ENCODE data around the gene ABCF2.

The ABCF2 gene

DNA sequence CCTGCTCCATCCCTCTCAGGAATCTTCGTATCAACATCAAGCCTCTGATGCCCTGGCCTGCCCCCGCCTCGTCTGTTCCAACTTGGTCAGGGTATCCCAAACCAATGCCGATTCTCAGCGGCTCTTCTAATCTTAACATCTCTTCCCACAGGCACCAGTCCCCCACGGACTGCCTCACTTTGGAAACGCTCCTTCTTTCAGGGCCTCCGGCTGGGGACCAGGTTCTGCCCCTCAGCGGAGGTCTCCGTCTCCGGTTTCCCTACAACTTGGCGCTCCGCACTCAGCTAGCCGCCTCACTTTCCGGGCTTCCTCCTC, 488 bp downstream of the ABCF2 start:
- DNase-seq (ENCODE audit: low read depth in 1 of 2, low spot score in 1 of 2), result no peak

DNA sequence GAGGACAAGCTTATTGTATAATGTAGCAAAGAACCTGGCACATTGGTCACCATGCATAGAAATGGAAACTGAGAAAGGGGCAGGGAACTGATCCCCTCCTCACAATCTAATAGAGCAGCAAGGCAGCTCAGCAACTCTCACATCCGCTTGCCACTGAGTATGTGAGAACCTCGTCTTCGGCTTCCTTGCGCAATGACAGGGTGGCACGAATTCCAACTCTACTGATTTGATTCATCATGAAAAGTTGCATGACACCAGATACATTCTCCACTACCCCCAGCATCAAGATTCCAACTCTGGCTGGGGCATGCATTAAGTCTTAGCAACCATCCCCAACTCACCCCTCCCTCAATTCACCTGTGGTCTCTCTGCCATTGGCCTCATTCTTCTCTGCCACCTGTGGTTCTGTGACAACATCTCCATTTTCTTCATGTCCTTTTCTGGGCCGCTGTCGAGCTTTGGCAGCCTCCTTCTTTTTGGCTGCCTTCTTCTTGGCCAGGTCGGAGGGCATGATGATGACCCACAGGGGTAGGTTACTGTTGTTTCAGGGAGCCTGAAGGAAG, 976 bp downstream of the ABCF2 start:
- no peak for DNase-seq (ENCODE audit: low read depth in 1 of 2, low spot score in 1 of 2)

DNA sequence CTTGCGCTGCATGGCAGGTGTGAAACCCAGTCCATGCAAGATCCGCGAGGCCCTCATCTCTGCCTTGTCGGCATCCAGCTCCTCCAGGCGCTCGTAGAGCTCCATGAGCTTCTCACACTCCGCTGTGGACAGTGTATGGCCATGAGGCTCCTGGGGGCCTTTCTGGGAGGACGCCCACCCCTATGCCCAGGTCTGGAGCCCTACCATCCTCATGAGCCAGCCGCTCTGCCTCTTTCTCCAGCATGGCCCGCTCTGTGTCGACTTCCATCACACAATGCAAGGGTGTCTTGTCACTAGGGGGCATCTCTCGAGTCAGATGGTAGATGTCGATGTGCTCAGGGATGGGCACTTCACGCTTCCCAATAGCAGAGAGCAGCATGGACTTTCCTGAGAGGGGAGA, 3.3 kb downstream of the ABCF2 start:
- DNase-seq (ENCODE audit: low read depth in 1 of 2, low spot score in 1 of 2), result no peak

DNA sequence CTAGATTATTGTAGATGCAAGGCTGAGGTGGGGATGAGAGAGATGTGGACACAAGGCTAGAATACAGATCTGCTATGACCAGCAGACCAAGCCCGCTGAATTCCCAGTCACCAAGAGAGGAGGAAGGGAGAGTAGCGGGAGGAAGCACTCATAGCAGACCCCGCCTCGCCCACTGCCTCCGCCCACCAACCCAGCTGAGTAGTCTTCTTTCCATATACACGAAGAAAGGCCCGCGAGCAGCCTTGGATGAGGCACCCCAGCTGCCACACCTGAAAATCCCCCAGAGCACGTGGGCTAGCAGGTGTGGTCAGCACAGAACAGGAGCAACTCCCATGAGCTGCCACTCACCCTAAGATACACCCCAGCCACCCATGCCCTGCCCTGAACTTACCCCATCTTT, 8.8 kb downstream of the ABCF2 start:
- no peak for DNase-seq (ENCODE audit: low read depth in 1 of 2, low spot score in 1 of 2)

DNA sequence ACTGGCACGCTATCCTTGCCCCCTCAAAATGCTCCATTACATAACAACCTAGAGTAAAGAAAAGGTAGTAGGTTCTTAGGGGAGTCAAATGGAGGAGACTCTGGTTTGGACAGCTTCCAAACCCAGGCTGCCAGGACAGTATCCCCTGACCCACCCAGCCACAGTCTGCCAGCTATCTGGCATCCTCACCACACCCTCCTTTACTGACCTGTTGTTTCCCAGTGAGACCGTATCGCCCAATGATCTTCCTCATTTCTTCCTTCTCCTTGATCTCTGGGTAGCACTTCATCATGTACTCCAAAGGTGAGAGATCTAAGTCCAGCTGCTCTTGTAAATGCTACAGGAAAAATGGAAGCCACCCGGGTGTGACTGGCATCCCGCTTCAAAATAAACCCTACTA, 11.6 kb downstream of the ABCF2 start:
- no peak for DNase-seq (ENCODE audit: low read depth in 1 of 2, low spot score in 1 of 2)

DNA sequence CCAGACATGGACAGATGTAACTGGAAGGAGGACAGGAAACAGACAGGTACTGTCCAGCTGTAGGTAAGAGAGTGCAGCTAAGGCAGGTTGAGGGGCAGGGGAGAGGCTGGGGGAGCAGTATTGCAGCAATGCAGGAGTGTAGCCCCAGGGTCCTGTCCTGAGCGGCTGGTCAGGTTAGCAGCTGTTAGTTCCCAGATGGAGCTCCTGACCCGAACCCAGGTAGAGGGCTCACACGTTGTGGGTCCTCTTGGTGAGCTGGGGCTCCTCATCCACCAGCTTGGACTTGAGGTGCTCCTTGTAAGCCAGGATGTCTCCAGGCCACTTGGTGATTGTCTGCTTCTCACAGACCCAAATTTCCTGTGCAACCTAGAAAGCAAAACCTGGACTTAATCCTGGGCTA, 13.2 kb downstream of the ABCF2 start:
- no peak for DNase-seq (ENCODE audit: low read depth in 1 of 2, low spot score in 1 of 2)

DNA sequence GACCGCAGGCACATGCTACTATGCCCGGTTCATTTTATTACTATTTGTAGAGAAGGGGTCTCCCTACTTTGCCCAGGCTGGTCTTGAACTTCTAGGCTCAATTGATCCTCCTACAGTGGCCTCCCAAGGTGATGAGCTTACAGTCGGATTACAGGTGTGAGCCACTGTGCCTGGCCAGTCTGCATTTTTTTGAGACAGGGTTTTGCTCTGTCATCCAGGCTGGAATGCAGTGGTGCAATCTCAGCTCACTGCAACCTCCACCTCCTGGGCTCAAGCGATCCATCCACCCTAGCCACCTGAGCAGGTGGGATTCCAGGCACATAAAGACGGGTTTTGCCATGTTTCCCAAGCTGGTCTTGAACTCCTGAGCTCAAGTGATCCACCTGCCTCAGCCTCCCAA, 14.4 kb downstream of the ABCF2 start:
- no peak for DNase-seq (ENCODE audit: low read depth in 1 of 2, low spot score in 1 of 2)

DNA sequence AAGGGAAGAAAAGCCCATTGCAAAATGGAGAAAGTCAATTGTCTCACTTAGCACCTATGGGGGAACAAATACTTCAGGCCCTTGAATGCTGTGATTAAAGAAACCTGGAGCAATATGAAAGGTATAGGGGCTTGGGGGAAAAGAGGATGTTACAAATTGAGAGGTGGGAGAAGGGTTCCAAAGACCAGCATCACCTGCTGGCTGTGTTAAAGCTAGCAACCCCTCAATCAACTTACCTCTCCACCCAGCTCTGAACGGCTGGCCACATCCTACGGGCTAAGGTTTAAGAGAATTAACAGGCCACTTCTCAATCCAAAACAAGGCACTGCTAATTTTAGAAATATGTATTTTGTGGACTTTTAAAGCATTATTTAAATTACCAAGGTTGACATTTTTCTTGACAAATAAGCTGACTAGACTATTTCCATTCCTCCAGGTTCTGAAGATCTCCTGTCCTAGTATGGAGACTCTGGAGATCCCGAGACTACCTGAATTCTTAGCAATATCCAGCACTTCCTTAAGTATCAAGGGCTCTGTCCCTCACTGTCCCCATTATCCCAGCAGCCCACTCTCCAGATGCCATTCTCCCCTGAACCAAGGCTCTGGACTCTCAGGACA, 15.7 kb downstream of the ABCF2 start:
- DNase-seq (ENCODE audit: low read depth in 1 of 2, low spot score in 1 of 2), result no peak

DNA sequence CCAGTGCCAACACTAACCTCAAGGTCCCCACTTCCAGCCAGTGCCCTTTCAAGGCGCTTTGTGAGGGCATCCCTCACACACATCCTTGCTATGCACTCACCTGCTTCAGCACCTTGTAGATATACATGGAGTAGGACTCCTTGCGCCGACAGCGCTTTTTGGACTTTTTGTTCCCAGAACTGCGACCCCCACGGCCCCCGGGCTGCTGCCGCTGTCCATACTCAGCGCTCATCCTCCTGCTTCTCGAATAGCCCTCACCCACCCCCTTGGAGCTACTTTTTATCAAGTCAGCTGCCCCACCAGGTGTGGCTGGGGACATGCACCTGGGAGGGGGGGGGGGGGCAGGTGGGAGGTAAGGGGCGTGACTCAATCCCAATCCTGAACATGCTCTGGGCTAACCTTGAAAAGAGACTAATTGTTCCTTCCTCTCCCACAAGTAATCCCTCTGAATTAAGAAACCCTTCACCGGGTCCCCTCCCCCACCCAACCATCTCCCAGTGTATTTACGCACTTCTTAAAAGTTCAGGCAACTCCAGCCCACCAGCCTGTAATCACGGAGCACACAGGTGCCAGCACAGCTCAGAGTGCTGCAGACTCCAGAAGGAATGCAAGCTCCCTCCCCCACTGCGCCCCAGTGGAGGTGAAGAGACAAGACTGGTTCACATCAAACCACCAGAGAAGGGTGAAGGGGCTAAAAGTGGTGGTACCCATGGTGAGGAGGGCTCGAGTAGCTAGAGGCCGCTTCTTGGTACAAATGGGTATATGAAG, 16.7 kb downstream of the ABCF2 start, which contains the start of gene H2BK1:
Gene H2BK1, minus strand, starts transcription at position 402 of the 768 bp plus-strand sequence. Its CDS starts 170 bp downstream, at position 232.
- no peak for DNase-seq (ENCODE audit: low read depth in 1 of 2, low spot score in 1 of 2)

DNA sequence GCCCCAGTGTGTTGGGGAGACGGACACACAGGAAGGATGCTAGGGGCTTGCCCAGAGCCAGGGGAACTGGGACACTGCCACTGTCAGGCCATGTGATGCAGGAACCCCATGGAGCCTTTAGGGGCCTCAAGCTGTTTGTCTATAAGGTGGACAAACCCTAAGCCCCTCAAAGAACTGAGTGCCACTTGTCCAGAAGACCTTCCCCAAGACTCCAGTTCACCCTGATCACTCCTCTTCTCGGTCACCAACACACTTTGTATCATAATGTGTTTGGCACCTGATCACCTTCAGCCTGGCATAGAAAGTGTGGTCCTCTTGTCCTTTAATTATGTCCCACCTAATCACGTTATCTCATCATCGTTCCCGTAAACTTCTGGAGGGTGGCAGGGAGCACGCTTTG, 17.4 kb downstream of the ABCF2 start:
- no peak for DNase-seq (ENCODE audit: low read depth in 1 of 2, low spot score in 1 of 2)

DNA sequence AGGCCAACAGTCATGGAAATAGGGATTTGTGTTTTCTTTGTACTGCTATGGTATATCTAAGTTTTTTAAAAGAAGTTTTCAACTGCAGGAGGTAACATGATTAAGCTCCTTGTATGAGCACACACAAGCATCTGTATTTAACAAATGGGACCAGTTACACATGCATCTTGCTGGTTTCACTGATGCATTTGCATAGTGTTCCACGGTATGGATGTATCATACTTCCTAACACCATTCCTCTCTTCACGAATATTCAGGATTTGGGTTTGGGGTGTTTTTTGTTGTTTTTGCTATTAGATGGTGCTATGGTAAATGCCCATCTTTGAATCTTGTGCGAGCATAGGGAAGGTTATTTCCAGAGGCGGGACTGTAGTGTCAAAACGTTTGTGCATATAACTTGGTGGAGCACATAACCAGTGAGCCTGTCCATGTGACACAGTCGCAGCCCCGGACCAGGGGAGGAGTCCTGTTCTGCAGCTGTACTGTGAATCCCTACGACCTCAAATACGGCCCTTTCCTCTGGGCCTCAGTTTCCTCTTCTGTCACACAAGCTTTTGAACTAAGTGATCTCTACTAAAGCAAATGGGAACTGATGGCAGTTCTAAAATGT, 18.6 kb downstream of the ABCF2 start:
- no peak for DNase-seq (ENCODE audit: low read depth in 1 of 2, low spot score in 1 of 2)

DNA sequence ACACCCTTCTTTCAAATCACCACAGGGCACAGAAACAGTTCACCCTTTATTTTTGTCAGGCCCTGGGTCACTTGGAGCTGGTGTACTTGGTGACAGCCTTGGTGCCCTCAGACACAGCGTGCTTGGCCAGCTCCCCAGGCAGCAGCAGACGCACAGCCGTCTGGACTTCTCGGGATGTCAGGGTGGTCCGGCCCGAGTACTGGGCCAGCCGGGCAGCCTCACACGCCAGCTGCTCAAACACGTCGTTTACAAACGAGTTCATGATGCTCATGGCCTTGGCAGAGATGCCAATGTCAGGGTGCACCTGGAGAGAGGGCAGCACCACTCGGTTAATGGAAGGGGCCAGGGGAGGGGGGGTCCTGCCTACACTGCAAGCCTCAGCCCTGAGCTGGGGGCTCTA, 19.2 kb downstream of the ABCF2 start:
- no peak for DNase-seq (ENCODE audit: low read depth in 1 of 2, low spot score in 1 of 2)

DNA sequence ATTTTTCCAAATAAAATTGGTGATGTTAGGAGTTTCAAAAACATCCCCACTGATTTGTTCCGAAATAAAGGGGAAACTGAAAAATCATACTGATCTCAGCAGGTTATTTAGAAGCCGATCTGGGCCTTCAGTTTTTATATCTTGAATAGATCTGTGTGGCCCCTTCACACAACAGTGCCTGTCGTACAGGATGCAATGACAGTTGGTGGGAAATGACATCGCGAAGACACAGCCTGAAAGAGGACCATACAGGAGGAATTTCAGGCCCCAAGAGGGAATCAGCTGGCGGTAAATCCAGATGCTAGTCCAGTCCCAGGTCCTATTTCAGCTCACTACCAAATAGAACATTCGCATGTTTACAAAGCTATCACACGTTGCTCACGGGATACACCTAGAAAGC, 19.7 kb downstream of the ABCF2 start:
- DNase-seq (ENCODE audit: low read depth in 1 of 2, low spot score in 1 of 2), result no peak

DNA sequence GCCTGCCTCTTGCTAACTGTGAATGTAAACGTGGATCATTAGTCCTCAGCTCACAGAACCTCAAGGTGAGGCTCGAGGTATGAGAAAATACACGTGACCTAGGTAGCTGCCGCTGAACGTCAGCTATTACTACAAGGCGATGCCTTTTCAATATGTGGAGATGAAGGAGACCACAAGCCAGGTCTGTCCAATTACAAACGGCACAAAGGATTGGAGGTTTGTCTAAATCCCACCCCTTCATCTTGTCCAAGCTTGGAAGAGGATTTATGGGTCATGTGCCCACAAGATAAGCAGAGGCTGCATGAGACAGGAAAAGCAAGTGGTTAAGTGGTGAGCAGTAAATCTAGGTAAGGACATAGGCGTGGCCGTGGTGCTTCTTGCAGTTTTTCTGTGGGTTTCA, 20.1 kb downstream of the ABCF2 start:
- DNase-seq (ENCODE audit: low read depth in 1 of 2, low spot score in 1 of 2), result no peak

DNA sequence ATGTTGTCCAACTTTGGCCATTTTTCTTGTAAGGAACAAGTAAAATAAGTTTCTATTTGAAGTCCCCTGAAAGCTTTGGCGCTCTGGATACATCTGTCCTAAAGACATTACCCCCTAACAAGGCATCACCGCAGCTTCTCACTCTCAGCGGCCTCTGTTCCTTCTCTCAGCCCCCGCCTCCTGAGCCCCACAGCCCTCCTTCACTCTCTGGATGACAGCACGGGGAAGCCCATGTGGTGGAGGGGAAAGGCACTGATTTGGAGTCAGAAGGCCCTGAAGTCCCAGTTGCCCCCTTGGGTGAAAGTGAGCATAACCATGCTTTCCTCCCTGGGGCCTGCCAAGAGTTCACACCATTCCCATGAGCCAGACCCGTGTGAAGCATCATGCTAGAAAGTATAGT, 21.3 kb downstream of the ABCF2 start:
- DNase-seq (ENCODE audit: low read depth in 1 of 2, low spot score in 1 of 2), result no peak

DNA sequence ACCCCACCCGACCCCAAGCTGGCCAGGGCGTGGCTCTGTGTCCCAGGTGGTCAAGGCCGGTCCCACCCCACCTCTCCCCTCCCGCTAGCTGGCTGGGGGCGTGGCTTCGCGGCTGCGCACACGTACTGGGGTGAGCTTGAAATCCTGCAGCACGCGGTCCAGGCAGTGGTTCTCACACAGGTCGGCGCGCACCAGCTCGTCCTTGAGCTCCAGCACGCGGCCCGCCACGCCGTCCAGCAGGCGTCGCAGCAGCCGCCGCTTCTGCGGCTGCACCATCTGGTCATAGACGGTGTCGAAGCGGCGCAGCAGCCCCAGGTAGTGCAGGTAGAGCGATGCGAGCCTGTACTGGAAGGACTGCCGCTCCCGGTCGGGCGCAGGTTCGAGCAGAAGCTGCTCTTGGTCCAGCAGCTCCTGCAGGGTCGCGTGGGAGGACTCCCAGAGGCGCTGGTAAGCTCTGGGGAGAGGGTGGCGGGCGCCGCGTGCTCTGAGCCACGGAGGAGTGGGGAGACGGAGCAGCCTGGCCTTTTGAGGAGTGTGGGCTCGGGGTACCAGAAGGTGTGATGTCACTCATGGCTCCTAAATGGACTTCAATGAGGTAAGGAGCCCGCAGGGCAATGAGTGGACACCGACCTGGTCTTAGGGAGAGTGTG, 22.5 kb downstream of the ABCF2 start:
- DNase-seq (ENCODE audit: low read depth in 1 of 2, low spot score in 1 of 2), result no peak

DNA sequence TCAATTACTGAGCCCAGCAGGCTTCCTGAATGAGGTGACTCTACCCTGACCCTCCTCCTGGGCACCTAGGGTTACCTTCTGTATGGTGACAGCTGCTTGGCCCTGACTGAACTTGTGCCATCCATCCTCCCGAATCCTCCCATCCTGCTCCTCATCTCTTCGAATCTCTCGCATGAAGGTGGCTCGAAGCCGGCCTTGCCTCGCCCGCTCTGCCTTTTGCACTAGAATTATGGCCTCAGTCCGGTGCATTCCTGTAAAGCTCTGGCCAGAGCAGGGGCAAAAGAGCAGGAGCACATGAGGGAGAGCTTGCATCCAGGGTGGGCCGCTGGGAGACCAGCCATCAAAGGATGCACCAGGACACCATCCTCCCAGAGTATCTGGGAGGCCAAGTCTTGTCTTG, 24.2 kb downstream of the ABCF2 start:
- no peak for DNase-seq (ENCODE audit: low read depth in 1 of 2, low spot score in 1 of 2)

DNA sequence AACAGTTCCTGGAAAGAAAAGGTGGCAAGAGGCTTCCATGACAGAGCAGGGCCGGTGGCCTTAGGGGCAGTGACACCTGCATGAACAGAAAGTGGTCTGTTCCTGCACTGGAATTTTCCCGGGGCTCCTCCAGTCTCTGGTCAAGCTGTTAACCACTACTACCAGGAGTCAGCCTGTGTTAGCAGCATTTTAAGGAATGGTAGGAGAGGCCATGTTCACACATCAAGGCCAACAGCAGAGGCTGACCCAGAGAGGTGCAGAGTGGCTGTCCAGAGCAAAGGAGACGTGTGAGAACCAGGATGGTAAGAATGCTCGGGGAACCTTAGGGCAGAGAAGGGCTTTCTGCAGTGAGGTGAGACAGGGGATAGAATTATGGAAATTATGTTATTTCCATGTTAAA, 25.3 kb downstream of the ABCF2 start:
- no peak for DNase-seq (ENCODE audit: low read depth in 1 of 2, low spot score in 1 of 2)

DNA sequence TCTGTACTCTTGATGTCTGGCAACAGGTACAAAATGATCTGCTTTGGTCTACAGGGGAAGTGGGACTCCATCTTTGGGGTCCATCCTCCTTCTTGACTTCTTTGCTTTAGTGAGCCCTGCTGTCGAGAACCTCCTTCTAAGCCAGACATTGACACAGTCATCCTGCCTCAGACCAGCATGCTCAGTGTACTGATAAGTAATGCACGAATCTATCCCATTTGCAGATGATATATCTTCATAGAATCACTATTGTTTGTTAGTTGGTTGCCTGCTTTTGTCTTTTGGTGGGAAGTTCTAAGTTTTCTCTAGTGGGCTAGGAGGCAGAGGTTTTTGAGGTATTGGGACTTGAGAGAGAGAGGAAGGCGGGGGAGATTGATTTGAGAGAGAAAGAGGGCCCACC, 25.7 kb downstream of the ABCF2 start:
- DNase-seq (ENCODE audit: low read depth in 1 of 2, low spot score in 1 of 2), result no peak

DNA sequence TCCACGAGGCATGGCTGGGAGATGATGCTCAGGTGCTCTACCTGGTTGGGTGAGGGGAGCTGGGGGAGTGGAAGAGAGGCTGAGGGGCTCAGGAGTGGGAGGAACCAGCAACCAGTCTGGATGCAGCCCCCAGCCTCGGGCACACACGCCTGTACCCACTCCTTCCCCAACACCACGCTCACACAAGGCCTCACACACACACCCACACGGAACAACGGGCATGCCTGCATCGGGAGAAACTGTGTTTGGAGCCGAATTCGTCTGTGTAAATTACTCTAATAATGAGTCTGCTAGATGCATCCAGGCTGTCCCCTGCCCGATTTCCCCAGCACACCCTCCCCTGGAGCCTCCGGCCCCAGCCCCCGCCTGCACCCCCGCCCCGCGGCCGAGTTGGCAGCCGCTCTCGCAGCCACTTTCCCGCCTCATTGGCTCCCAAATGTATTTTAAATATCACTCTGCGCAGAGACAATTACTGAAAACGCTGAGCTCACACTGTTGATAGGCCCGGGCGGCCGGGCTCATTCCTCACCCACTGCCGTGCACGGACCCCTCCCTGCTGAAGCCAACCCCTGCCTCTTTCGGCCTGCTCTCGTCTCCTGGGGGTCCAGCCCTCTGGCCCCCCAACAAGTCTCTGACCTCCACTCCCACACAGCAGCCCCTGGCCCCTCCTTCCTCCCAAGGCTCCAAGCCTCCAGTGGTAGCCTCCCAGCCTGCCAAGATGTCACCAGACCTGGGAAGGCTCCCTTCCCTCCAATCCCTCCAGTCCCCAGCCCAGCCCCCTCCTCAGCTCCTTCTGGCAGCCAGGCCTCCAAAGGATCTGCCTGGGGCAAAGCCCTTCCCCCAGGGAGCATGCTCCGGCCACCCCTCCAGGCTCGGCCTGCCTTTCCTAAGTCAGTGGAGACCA, 27.8 kb downstream of the ABCF2 start:
- DNase-seq (ENCODE audit: low read depth in 1 of 2, low spot score in 1 of 2), result no peak

DNA sequence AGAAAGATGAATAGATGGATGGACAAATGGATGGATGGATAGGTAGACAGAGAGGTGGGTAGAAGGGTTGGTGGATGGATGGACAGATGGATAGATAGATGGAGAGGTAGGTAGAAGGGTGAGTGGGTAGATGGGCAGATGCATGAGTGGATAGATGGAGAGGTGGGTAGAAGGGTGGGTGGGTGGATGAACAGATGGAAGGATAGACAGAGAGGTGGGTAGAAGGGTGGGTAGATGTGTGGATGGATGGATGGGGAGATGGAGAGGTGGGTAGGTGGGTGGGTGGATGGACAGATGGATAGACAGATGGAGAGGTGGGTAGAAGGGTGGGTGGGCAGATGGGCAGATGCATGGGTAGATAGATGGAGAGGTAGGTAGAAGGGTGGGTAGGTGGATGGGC, 29.1 kb downstream of the ABCF2 start:
- no peak for DNase-seq (ENCODE audit: low read depth in 1 of 2, low spot score in 1 of 2)

All from stimulated activated CD4-positive, alpha-beta T cell treated with anti-CD3 and anti-CD28 coated beads, Interleukin-15, amount 100 ng/mL, for 1 hour (primary cell).